H1 (cell line): ENCODE measurements around the gene MACROD2. TPM values are rescaled to one million over a fixed set of nuclear protein-coding genes. Genes with fewer than 3 reads are reported as not detected.

Experiments
- CTBP2 ChIP-seq: IDR thresholded peaks from 2 replicates; pipeline ENCODE4 v1.7.0; 2011; ENCODE audit warnings: borderline replicate concordance, mild to moderate bottlenecking, moderate library complexity, mixed read lengths, low read length; ENCODE audit not compliant: insufficient read depth, insufficient read length
- ZNF274 ChIP-seq: IDR thresholded peaks from 2 replicates; pipeline ENCODE4 v1.7.0; 2012; ENCODE audit warnings: low read length, borderline replicate concordance; ENCODE audit errors: extremely low read depth
- polyA plus RNA-seq, 7 experiments: library from polyadenylated mRNA; depleted of rRNA in 3 of 7; stranded (reverse) in 5 of 7; unstranded in 2 of 7; fragments of >200 nt in 5 of 7; fragments of 200-250 nt in 2 of 7; gene quantifications; 1 replicate in 5 of 7; 2 replicates in 1 of 7; 4 replicates in 1 of 7; pipeline versions ENCODE4 v1.2.1 to v1.2.3, GENCODE V29; 2011 to 2013; ENCODE audit warnings: missing spikeins in 2 of 7, mixed read lengths in 2 of 7
- total RNA-seq: library from RNA; stranded (reverse); fragmentation: NEBNext Ultra II Directional; extraction: Animal tissue kit (Norgen Biotek cat#: 25700); gene quantifications from 2 replicates; pipeline ENCODE4 v1.2.1, GENCODE V29; 2021
- TF ChIP-seq, protein P1 (sequence below), 3 experiments: IDR thresholded peaks; 1 replicate in 2 of 3; 2 replicates in 1 of 3; pipeline versions ENCODE4 v1.5.1 to v1.6.1; 2011; ENCODE audit warnings: low read length in 3 of 3, mild to moderate bottlenecking in 3 of 3, inconsistent platforms in 2 of 3, low read depth in 1 of 3, moderate library complexity in 1 of 3; ENCODE audit not compliant: insufficient read depth in 1 of 3; ENCODE audit errors: control extremely low read depth in 1 of 3

The MACROD2 gene
- total and polyA plus RNA-seq, 2 of the 8 experiments (the other 6 are each of a cell fraction or from before 2014, with no cell fraction given), result 0.70 to 3.9 TPM

DNA sequence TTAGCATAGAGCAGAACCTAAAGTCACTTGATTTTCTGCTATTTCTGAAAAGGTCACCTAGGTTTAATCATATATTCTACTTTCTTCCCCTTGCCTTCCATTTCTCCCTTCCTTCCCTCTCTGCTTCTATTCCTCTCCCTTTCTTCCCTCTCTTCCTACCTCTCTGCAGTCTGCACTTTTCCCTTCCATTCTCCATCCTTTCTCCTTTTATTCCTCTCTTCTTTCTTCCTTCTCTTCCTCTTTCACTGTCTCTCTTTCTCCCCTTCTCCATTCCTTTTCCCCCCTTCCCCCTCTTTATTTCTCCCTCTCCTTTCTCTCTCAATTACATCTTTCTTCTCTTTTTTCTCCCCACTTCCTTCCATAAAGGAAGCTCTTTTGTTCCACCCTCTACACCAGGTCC lies 1391.9 kb downstream of the MACROD2 start (continued):
- TF ChIP-seq, protein P1, sequence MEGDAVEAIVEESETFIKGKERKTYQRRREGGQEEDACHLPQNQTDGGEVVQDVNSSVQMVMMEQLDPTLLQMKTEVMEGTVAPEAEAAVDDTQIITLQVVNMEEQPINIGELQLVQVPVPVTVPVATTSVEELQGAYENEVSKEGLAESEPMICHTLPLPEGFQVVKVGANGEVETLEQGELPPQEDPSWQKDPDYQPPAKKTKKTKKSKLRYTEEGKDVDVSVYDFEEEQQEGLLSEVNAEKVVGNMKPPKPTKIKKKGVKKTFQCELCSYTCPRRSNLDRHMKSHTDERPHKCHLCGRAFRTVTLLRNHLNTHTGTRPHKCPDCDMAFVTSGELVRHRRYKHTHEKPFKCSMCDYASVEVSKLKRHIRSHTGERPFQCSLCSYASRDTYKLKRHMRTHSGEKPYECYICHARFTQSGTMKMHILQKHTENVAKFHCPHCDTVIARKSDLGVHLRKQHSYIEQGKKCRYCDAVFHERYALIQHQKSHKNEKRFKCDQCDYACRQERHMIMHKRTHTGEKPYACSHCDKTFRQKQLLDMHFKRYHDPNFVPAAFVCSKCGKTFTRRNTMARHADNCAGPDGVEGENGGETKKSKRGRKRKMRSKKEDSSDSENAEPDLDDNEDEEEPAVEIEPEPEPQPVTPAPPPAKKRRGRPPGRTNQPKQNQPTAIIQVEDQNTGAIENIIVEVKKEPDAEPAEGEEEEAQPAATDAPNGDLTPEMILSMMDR (IDR thresholded peaks at IDR 0.05; ENCODE audit: control extremely low read depth in 1 of 3, insufficient read depth in 1 of 3, low read depth in 1 of 3, low read length in 3 of 3), result no peak
- TF ChIP-seq ZNF274 (no peak), CTBP2 (no peak)
